Activated CD4-positive, alpha-beta T cell treated with anti-CD3 and anti-CD28 coated beads, Interleukin-2, amount 50 U/mL, for 4 hours (primary cell): Measurements from ENCODE around the gene BMPR1A.
"Not testable (repeated sequence)": the region's sequence is repeated elsewhere in the genome, so short reads cannot be mapped to it uniquely, and the experiment has no call there.

Experiments used
- DNase-seq, 2 experiments: peaks; one replicate each; pipeline ENCODE4 v3.0.0-alpha.2; 2020

Gene BMPR1A

GRCh38 chr10:86943316-86944030 is 187.1 kb downstream of the BMPR1A start:
- no peak for DNase-seq

DNA sequence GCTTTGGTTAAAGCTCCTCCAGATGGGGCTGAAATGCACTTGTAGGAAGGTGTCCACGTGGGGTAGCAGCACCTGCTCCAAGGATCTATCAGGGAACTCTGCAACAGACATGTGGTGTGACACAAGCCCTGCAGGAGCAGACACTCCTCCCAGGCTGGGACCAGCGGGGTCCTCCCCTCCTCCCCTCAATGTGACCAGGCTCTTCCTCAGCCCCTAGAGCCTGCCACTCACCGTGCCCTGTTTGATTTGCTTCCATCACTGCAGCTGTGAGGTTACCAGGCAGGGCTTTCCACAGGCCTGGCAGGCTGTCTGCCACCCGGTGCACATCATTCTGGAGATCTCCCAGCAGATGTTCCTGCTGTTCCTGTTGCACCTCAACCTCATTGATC is 187.6 kb downstream of the BMPR1A start:
- no peak for DNase-seq

DNA sequence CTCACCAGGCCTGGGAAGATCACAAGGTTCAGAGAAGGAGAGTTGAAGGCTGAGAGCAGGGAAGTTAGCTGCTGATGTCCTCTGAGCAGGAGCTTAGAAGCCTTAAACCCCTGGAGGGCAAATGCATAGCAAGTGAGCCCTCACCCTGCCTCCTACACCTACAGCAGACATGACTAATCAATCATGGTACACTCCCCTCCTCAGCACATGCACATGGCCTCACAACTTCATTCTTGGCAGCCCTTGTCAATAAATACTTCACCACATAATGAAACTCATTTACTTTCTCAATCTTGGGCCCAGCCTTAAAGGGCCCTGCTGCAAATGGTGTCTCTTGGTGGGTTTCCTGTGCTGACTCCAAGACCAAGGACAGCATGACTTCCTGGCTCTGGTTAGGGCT is 188.1 kb downstream of the BMPR1A start:
- DNase-seq: no peak

GRCh38 chr10:86944907-86945306 is 188.5 kb downstream of the BMPR1A start:
- no peak for DNase-seq

DNA sequence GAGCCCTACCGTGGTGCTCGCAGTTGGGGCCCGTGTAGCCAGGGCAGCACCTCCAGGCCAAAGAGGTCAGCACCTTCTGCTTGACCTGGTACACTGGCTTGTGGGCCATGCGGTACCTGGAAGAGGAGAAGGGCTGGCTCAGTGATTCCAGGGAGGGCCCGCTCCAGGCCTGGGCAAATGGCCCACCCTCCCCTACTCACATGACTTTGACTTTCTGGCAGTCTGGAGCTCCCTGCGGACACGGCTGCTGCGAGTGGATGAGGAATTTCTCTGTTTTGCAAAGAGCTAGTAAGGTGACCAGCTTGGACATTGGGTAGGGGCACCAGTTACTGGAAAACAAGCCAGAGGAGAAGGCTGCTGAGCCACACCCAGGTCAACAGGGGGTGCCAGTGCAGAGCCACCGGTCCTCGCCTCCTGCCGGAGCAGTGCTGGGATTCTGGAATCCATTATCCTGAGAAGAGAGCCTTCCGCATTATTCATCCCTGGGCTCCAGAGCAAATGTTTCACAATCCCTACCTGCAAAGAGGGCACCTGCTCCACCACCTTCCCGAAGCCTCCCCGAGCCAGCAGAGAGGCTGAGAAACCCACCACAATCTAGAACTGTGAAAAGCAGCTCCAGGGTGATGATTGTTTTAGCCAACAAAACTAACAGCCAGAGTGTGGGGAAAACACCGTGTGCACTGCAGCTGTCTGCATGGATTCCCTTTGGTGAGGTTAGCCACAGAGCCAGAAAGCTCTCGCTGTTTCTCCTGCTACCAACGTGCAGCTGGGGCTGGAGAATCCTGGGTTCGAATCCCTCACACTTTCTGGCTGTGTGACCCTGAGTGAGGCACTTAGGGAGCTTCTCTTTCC is 189.2 kb downstream of the BMPR1A start:
- no peak for DNase-seq

DNA sequence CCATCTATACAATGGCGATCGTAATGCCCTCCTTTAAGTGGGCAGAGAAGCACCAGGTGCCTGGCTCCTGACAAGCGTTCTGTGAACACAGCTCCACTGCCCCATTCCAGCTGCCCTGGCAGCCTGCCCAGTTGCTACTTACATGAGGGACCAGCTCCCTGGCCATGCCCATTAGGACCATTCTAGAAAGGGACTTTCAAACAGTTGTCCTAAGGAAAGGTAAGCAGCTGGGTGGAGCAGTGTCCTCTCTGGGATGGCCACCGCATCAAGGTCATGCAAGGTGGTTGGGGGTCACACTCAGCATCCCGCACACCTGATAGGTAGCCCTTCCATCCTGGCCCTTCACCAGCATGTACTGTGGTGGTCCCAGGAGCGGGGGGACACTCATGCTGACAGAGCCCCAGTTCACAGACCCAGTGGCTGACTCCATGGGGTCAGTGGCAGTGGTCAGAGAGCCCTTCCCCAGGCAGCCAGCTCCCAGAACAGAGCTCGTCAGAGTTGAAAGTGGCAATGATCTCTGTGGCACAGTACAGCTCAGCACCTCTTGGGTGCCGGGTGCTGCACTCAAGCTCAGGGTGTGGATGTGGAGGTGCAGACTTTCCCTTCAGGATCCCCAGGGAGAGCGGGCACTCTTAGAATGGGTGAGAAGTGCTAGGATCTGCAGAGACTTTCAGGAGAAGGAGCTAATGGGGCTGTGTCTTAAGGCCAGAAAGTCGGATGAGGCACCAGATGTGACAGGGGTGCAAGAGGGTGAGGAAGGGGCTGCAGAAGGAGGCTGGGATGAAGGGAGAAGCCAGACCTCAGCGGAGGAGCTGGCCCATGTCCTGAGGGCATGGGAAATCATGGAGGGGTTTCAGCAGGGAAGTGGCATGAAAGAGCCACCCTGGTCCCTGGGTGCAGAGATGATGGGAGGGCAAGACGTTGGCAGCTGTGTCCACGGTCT is 190.1 kb downstream of the BMPR1A start:
- DNase-seq: no peak

GRCh38 chr10:86947806-86948205 is 191.4 kb downstream of the BMPR1A start:
- not testable (repeated sequence) for DNase-seq

DNA sequence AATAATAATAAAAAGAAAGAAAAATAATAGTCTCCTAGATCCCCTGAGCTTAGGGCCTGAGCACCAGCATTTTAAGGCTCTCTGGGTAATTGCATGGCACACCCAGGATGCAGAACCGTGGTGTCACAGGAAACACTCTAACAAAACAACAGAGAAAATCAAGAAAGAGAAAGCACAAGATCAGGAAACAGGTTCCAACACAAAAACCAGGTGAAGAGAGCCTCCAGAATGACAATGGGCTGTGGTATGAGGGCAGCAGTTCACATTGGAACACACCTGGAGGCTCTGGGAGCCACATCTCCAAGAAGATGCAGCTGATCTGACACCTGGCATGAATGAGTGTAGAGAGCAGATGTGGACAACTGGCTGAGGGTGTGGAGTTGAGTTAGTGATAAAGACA is 193.9 kb downstream of the BMPR1A start:
- DNase-seq: no peak

GRCh38 chr10:86951184-86951761 is 194.9 kb downstream of the BMPR1A start:
- DNase-seq: no peak

DNA sequence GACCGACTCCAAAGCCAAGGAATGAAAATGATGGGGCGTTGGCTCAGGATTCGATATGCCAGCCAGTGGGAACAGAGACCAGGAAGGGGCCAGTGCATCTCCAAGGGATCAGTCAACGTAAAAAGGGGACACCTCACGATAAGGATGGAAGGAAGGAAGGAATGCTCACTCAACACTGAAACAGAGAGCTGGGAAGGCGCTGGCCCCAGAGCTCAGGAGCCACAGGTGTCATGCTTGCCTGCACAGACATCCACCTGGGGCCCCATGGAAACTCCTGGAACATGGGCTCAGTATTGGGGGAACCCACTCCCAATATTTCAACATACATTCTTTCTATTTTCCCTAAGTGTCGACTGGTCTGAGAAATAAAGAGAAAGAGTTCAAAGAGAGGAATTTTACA is 195.7 kb downstream of the BMPR1A start:
- no peak for DNase-seq

DNA sequence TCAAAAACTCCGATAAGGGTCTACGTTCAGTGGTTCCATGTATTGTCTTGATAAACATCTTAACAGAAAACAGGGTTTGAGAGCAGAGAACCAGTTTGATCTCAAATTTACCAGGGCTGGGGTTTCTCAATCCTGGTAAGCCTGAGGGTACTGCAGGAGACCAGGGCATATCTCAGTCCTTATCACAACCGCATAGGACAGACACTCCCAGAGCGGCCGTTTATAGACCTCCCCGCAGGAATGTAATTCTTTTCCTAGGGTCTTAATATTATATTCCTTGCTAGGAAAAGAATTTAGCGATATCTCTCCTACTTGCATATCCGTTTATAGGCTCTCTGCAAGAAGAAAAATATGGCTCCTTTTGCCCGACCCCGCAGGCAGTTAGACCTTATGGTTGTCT is 196.3 kb downstream of the BMPR1A start:
- DNase-seq: not testable (repeated sequence)

DNA sequence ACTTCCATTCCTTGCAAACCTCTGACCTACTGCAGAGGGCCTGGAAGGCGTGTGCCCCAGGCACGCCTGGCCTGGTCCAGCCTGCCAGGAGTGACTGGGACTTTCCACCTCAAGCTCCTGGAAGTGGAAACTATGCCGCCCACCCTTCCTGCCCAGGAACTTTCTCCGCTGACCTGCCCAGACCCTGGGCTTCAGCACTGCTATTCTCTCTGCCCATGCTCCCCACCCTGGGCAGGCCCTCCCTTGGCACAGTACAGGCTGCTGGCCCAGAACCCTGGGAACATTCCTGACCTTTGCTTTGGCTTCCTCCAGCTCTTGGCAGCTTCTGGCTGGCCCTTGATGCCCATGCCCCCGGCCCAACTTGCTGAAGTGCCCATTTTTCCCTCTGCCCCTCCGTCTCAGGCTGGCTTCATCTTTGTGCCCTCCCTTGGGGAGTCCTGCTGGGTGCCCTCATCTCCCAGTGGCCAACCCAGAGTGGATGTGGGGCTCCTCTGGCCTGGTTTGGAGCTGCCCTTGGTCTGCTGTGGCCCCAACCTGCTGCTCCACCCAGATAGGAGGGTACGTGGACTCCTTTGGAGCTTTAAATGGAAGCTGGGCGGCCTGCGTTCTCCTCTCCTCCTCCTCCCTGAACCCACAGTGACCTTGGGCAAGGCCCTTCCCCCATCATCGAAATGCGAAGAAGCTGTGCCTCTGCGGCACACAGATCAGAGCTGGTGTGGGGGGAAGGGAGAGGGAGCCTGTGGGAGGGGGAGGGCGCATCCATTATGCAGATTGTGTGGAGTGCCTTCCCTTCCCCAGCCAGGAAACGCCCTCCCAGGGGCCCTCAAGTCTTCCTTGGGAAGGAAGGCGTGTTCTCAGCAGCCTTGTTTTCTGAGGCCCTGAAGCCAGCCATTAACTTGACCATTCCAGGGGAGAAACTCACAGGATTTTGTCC is 197.6 kb downstream of the BMPR1A start:
- DNase-seq: no peak

- DNase-seq: no peak
Measured at GRCh38 chr10:86954681-86955500, 198.5 kb downstream of the BMPR1A start.

DNA sequence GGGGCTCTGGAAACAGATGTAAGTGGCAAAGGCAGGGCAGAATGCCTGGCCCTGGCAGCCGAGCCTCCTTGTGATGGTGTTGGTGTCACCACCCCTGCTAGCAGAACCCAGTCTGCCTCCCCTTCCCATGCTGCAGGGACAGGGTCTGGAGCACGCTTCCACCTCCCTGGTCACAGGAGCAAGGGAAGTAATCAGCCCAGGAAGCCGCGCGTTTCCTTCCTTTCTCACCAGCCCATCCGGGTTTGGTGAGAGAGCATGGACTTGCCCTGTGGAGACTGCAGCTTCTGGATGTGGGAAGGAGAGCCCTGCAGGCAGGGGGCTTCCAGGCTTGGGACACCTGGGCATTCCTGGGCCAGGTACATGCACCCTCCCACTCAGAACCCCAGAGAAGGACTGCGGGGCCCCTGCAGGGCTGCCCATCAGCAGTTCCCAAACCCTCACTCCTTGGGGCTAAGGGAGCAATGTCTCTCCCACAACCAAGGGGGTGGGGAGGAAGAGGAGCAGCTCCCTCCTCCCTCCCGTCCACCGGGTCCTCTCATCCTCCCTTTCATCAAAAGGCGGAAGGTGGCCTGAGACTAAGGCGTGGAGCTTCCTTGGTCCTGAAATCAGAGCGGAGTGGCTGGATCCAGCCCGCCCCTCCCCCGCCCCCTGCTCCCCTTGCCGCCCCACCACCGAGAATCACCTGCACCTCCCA is 199.2 kb downstream of the BMPR1A start:
- no peak for DNase-seq

DNA sequence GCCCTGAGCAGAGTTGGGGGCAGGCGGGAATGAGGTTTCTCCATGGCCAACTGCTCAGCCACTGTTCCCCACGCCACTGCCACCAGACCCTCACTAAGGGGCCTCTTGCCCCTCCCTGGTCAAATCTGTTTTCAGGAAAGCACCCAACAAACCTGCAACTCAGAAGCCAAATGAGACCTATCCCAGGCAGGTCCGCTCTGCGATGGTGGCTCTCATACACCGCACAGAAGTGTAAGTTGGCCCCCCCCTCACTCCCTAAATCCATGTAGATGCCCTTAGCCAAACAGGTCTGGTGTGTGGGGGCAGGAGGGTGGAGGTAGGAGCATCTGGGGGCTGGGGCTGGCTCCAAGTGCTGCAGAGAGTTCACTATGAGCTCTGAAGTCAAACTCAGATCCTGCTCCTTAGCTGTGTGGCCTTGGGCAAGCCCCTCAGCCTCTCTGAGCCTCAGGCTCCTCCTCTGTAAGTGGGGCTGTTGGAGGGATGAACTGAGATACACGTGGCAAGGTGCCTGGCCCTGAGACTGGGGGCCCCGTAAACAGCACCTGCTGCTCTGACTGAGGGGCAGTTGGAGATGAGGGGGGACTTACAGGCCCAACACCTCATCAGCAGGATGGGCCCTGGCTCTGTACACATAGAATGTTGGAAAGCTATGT is 199.9 kb downstream of the BMPR1A start:
- no peak for DNase-seq

GRCh38 chr10:86956848-86957448 is 200.5 kb downstream of the BMPR1A start:
- no peak for DNase-seq

- DNase-seq: no peak
Measured at GRCh38 chr10:86957471-86958115, 201.2 kb downstream of the BMPR1A start, which contains the start of gene MMRN2. Gene MMRN2 (minus strand): TSS chr10:86957615. CDS start chr10:86957541, 74 bp downstream.
